ENCODE results near the gene RAB7A.
A peak's percentile ranks its signal among the peaks of the same experiment; 100 is the strongest.
"Not testable (repeated sequence)": the region's sequence is repeated elsewhere in the genome, so short reads cannot be mapped to it uniquely, and the experiment has no call there.

The RAB7A gene

DNA sequence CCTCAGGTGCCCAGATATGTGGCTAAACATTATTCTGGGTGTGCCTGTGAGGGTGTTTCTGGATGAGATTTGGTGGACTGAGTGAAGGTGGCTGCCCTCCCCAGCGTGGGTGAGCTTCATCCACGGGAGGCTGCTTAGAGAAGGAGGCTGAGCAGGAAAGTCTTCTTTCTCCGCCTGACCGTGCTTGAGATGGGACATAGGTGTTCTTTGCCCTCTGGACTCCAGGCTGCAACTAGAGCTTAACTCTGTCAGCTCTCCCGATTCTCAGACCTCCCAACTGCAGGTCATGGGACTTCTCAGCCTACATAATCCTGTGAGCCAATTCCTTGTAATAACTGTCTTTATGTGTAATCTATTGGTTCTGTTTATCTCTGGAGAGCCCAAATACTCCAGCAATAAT lies 34.1 kb downstream of the RAB7A start:
- Mint-ChIP-seq H3K27ac (no peak overlapping the region), H3K36me3 (ENCODE audit: low read depth) (peaks cover 12% of the 10 kb centered on the region), H3K4me1 (ENCODE audit: low read depth) (peaks cover 24% of the 10 kb centered on the region), H3K27me3 (ENCODE audit: low read depth) (no peaks in the 10 kb centered on the region), H3K4me3 (no peak overlapping the region), H3K9me3 (no peaks in the 10 kb centered on the region)

DNA sequence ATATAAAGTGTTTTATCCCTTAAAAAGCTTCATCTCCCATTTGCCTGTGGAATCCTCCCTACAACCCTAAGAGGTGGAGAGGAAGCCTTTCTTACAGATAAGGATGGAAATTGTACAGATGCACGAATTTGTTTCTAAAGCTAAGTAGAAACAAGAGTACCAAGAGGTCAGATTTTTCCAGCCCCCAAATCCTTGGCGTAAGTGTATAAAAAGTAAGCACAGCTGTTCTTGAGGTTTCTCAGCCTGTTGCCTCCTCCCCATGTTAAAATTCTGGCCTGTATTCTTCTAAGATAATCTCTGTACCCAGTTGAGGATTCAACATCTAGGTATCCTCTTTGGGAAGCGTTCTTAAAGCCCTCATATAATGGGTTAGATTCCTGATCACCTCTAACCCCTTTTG lies 34.9 kb downstream of the RAB7A start:
- H3K9me3 Mint-ChIP-seq: no peaks in the 10 kb centered on the region
- H3K36me3 Mint-ChIP-seq (ENCODE audit: low read depth): peaks cover 11% of the 10 kb centered on the region
- no peaks in the 10 kb centered on the region for H3K27me3 Mint-ChIP-seq (ENCODE audit: low read depth)
- H3K27ac Mint-ChIP-seq: no peak overlapping the region
- H3K4me3 Mint-ChIP-seq: no peak overlapping the region
- H3K4me1 Mint-ChIP-seq (ENCODE audit: low read depth): peaks cover 22% of the 10 kb centered on the region

DNA sequence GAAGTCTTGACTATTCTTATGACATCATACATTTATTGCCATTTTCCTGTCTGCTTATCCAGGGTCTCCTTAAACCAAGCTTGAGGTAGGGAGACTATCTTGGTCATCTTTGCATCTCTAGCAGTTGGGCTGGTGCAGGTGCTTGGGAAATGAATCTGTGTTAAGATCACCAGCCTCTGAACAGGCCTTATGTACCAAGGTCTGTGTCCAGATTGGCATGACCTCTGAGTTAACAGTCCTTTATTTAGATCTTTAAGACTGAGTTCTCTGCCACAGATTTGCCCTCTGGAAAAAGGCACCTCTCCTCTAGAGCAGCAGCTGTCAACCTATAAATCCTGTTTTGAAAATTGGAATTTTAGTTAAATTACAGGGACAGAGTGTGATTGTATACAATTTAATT lies 35.4 kb downstream of the RAB7A start:
- Mint-ChIP-seq H3K36me3 (ENCODE audit: low read depth) (peaks cover 15% of the 10 kb centered on the region), H3K4me3 (no peak overlapping the region), H3K9me3 (no peaks in the 10 kb centered on the region), H3K4me1 (ENCODE audit: low read depth) (peaks cover 27% of the 10 kb centered on the region), H3K27me3 (ENCODE audit: low read depth) (no peaks in the 10 kb centered on the region), H3K27ac (no peak overlapping the region)

DNA sequence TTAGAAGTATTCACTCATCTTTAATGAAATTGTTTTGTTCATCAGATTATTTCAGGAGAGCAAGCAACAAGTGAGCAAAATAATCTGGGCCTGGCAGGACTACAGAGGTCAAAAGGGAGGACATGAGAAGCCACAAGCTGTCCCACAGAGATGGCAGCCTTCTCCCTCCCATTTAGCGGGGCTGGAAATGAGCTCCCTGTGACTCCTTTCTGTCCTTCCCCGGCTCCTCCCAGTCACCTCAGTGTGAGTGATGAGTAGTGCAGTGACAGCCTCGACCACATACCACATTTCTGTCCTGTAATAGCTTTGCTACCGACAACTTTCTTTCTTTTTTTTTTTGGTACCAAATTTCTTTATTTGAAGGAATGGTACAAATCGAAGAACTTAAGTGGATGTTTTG lies 38.0 kb downstream of the RAB7A start:
- peaks cover 14% of the 10 kb centered on the region for H3K36me3 Mint-ChIP-seq (ENCODE audit: low read depth)
- no peaks in the 10 kb centered on the region for H3K27me3 Mint-ChIP-seq (ENCODE audit: low read depth)
- H3K9me3 Mint-ChIP-seq: no peaks in the 10 kb centered on the region
- peaks cover 35% of the 10 kb centered on the region for H3K4me1 Mint-ChIP-seq (ENCODE audit: low read depth)
- H3K4me3 Mint-ChIP-seq: no peak overlapping the region
- peak overlapping the region; percentile 31 for H3K27ac Mint-ChIP-seq

DNA sequence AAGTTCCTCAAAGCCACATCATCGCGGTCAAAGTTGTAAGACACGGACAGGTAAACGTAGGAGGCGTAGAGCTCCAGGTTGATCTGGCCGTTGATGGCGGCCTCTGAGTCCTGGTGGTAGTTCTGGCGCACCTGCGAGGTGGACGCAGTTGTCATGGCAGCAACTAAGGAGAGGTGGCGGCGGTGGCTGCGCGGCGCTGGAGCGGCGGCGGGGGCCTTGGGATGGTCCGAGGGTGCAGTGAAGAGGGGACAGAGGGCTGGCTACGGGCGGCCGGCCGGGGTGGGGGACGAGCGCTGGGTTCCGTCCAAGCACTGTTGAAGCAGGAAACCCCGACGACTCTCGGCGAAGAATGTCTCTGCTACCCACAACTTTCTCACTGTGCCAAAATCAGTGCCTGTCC lies 38.9 kb downstream of the RAB7A start:
- Mint-ChIP-seq H3K27me3 (ENCODE audit: low read depth) (no peaks in the 10 kb centered on the region), H3K4me1 (ENCODE audit: low read depth) (peaks cover 34% of the 10 kb centered on the region), H3K4me3 (no peak overlapping the region), H3K27ac (no peak overlapping the region), H3K36me3 (ENCODE audit: low read depth) (peaks cover 14% of the 10 kb centered on the region), H3K9me3 (no peaks in the 10 kb centered on the region)

DNA sequence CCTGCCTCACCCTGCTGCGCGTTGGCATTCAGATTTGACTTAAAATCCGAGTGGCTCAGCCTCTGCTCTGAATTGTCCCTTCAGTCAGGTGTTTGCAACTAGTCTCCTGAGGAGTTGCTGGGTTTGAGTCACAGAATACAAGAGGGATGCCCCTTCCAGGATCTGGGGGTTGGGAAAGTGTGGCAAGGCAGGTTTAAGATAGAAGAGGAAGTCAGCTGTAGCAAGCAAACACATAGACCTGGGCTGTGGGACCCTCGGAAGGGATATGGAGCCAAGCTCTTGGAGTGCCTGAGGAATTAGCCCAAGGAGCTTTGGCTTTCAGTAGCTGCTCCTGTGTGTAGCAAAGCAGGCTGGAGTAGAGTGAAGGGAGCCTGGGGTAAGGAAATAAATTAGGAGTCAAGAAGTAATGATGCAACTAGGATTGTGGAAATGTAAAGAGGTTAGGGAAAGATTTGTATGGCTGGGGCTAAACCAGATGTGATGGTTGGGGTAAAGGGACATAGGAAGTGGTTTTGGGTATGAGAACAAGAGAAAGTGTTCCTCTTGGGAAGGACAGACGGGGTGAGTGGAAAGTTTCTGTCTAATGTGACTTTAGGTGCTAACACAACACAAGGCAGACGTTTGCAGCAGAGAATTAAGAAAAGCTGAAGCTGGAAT lies 41.2 kb downstream of the RAB7A start:
- no peaks in the 10 kb centered on the region for H3K27me3 Mint-ChIP-seq (ENCODE audit: low read depth)

DNA sequence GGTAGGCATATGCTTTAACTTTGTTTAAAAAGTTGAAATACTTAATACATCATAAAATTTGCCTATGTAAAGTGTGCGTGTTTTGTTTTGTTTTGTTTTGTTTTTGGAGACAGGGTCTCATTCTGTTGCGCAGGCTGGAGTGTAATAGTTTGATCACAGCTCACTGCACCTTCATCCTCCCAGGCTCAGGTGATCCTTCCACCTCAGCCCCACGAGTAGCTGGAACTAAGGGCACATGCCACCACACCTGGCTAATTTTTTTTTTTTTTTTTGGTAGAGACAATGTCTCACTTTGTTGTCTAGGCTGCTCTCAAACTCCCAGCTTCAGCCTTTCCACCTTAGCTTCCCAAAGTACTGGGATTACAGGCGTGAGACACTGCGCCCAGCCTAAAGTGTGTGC lies 42.5 kb downstream of the RAB7A start:
- H3K36me3 Mint-ChIP-seq (ENCODE audit: low read depth): peaks cover 18% of the 10 kb centered on the region
- no peak overlapping the region for H3K4me3 Mint-ChIP-seq
- H3K4me1 Mint-ChIP-seq (ENCODE audit: low read depth): peaks cover 32% of the 10 kb centered on the region
- no peak overlapping the region for H3K27ac Mint-ChIP-seq
- no peaks in the 10 kb centered on the region for H3K9me3 Mint-ChIP-seq
- no peaks in the 10 kb centered on the region for H3K27me3 Mint-ChIP-seq (ENCODE audit: low read depth)

More for the DNA sequence above, 41.2 kb downstream of the RAB7A start:
- no peaks in the 10 kb centered on the region for H3K9me3 Mint-ChIP-seq
- no peak overlapping the region for H3K27ac Mint-ChIP-seq
- peaks cover 14% of the 10 kb centered on the region for H3K36me3 Mint-ChIP-seq (ENCODE audit: low read depth)
- peaks cover 34% of the 10 kb centered on the region for H3K4me1 Mint-ChIP-seq (ENCODE audit: low read depth)
- no peak overlapping the region for H3K4me3 Mint-ChIP-seq

DNA sequence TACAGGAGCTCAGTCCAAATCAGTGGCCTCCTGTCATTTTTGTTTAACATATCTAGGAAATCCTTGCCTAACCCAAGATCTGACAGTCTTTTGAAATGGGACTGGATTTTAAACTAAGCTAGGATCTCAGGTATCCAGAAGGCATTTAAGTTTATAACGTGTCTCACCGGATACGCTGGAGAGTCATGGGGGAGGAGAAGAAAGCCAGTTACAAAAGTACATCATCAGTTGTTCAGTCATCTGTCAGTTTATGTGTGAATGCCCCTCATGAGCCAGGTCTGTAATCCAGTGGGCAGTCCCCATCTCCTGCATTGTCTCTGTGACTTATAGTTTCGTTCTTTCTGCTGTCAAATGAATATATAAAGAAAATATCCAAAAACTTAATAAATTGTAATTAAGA lies 44.4 kb downstream of the RAB7A start:
- Mint-ChIP-seq H3K36me3 (ENCODE audit: low read depth) (peaks cover 14% of the 10 kb centered on the region), H3K27ac (no peak overlapping the region), H3K4me1 (ENCODE audit: low read depth) (peaks cover 32% of the 10 kb centered on the region), H3K4me3 (no peak overlapping the region), H3K9me3 (no peaks in the 10 kb centered on the region), H3K27me3 (ENCODE audit: low read depth) (no peaks in the 10 kb centered on the region)

DNA sequence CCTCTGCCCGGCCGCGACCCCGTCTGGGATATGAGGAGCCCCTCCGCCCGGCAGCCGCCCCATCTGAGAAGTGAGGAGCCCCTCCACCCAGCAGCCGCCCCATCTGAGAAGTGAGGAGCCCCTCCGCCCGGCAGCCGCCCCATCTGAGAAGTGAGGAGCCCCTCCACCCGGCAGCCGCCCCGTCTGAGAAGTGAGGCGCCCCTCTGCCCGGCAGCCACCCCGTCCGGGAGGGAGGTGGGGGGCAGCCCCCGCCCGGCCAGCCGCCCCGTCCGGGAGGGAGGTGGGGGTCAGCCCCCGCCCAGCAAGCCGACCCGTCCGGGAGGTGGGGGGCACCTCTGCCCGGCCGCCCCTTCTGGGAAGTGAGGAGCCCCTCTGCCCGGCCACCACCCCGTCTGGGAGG lies 47.2 kb downstream of the RAB7A start:
- not testable (repeated sequence) for H3K27me3 Mint-ChIP-seq (ENCODE audit: low read depth); H3K9me3 Mint-ChIP-seq; H3K4me3 Mint-ChIP-seq; H3K27ac Mint-ChIP-seq
- Mint-ChIP-seq H3K36me3 (ENCODE audit: low read depth) (peaks cover 14% of the 10 kb centered on the region), H3K4me1 (ENCODE audit: low read depth) (peaks cover 34% of the 10 kb centered on the region)

DNA sequence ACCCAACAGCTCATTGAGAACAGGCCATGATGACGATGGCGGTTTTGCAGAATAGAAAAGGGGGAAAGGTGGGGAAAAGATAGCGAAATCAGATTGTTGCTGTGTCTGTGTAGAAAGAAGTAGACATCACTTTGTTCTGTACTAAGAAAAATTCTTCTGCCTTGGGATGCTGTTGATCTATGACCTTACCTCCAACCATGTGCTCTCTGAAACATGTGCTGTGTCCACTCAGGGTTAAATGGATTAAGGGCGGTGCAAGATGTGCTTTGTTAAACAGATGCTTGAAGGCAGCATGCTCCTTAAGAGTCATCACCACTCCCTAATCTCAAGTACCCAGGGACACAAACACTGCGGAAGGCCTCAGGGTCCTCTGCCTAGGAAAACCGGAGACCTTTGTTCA lies 47.6 kb downstream of the RAB7A start:
- H3K27ac Mint-ChIP-seq; H3K27me3 Mint-ChIP-seq (ENCODE audit: low read depth); H3K9me3 Mint-ChIP-seq; H3K4me3 Mint-ChIP-seq: not testable (repeated sequence)
- Mint-ChIP-seq H3K36me3 (ENCODE audit: low read depth) (peaks cover 14% of the 10 kb centered on the region), H3K4me1 (ENCODE audit: low read depth) (peaks cover 34% of the 10 kb centered on the region)

DNA sequence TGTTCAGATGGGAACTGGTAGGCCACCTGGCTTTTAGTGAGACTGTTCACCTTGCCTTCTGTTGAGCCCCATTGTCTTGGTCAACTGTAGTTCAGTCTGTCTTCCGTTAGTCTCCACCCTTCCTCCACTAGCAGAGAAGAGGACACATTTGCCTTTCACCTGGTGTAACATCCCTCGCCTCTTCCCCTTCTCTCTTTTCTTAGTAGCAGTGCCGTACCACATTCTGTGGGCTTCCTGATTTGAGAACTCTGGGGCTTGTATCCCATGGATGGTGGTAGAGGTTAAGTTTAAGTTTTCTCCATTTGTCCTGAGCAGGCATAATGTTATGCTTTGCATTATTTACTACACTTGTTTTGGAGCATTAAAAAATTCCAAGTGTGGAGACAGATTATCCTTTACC lies 49.3 kb downstream of the RAB7A start:
- H3K4me1 Mint-ChIP-seq (ENCODE audit: low read depth): peaks cover 40% of the 10 kb centered on the region
- peak overlapping the region; percentile 16 for H3K27ac Mint-ChIP-seq
- no peaks in the 10 kb centered on the region for H3K27me3 Mint-ChIP-seq (ENCODE audit: low read depth)
- H3K36me3 Mint-ChIP-seq (ENCODE audit: low read depth): peaks cover 14% of the 10 kb centered on the region
- H3K9me3 Mint-ChIP-seq: no peaks in the 10 kb centered on the region
- no peak overlapping the region for H3K4me3 Mint-ChIP-seq

DNA sequence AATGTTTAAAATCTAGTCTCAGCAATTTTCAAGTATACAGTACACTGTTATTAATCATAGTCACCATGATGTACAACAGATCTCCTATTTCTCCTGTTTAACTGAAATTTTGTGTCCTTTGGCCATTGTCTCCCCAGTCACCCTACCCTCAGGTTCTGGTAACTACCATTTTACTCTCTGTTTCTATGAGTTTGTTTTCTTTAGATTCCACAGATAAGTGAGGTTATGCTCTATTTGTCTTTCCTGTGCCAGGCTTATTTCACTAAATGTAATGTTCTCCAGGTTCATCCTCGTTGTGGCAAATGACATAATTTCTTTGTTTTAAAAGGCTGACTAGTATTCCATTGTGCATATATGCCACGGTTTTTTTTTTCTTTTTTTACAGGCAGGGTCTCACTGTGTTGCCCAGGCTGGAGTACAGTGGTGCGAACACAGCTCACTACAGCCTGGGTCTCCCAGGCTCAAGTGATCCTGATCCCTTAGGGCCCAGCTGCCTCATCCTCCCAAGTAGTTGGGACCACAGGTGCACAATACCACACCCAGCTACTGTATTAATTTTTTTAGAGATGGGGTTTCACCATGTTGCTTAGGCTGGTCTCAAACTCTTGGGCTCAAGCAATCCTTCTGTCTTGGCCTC lies 50.0 kb downstream of the RAB7A start:
- Mint-ChIP-seq H3K27ac (peak overlapping the region; percentile 28), H3K36me3 (ENCODE audit: low read depth) (peaks cover 14% of the 10 kb centered on the region)

DNA sequence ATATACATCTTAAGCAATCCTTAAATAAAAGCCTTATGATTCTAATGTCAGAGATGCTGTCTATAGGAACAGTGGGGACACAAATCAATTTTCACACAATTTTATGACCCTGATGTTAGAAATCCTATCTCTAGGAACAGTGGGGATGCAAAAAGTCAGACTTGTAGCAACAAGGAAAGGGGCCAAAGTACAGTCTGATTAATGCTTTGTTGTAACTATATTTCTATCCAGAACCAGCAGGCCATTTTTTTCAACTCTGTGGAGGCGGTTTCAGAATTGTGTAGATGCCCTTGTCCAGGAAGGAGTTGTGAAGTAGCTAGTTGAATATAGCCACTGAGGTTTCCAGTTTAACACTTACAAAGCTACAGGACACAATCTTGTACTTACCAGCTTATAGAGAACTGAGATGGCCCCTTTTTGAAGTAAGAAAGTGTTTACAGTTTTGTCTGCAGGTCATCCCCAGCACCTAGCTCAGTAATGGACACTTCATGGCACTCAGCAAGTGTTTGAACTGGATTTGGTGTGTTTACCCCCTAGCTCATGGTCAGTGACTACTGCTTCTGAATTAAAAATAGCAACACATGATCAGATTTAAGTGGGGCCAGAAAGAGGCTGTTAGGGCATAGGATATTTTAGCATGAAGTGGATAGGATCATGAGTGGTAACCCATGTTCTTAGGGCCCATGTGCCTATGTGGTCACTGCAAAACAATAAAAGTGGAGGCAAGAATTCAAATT lies 54.3 kb downstream of the RAB7A start:
- H3K36me3 Mint-ChIP-seq (ENCODE audit: low read depth): peaks cover 5% of the 10 kb centered on the region
- no peak overlapping the region for H3K4me3 Mint-ChIP-seq
- H3K4me1 Mint-ChIP-seq (ENCODE audit: low read depth): peaks cover 57% of the 10 kb centered on the region
- H3K27me3 Mint-ChIP-seq (ENCODE audit: low read depth): no peaks in the 10 kb centered on the region
- H3K27ac Mint-ChIP-seq: no peak overlapping the region
- no peaks in the 10 kb centered on the region for H3K9me3 Mint-ChIP-seq

More for the DNA sequence above, 50.0 kb downstream of the RAB7A start:
- Mint-ChIP-seq H3K4me1 (ENCODE audit: low read depth) (peaks cover 45% of the 10 kb centered on the region), H3K27me3 (ENCODE audit: low read depth) (no peaks in the 10 kb centered on the region), H3K4me3 (no peak overlapping the region), H3K9me3 (no peaks in the 10 kb centered on the region)

DNA sequence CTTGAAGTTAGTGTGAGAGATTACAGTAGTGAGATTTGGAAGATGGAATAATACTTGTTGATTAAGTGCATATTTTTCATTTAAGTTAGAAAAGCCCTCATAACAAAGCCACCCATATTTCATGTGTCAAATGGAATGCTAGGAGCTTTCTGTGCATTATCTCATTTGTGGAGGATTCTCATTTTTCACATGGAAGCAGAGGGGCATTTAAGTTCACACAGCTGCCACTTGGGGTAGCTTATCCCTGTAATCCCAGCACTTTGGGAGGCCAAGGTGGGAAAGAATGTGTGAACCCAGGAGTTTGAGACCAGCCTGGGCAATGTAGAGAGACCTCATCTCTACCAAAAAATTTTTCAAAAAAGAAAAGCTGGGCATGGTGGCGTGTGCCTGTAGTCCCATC lies 55.2 kb downstream of the RAB7A start:
- Mint-ChIP-seq H3K9me3 (no peaks in the 10 kb centered on the region), H3K27me3 (ENCODE audit: low read depth) (no peaks in the 10 kb centered on the region), H3K27ac (no peak overlapping the region), H3K4me3 (no peak overlapping the region), H3K4me1 (ENCODE audit: low read depth) (peaks cover 55% of the 10 kb centered on the region), H3K36me3 (ENCODE audit: low read depth) (no peaks in the 10 kb centered on the region)

Data from T-helper 1 cell treated with Interleukin-12 subunit alpha and Interleukin-12 subunit beta and Interleukin-4 antibody, amounts not matched to agents 30 μg/mL and 1 μg/mL, for 36 hours (primary cell).